ENCODE data around the gene MAGEL2. TPM values are rescaled to one million over a fixed set of nuclear protein-coding genes. Genes with fewer than 3 reads are reported as not detected.

The MAGEL2 gene
- 19.6 TPM for polyA plus RNA-seq (ENCODE audit: insufficient read length)

DNA sequence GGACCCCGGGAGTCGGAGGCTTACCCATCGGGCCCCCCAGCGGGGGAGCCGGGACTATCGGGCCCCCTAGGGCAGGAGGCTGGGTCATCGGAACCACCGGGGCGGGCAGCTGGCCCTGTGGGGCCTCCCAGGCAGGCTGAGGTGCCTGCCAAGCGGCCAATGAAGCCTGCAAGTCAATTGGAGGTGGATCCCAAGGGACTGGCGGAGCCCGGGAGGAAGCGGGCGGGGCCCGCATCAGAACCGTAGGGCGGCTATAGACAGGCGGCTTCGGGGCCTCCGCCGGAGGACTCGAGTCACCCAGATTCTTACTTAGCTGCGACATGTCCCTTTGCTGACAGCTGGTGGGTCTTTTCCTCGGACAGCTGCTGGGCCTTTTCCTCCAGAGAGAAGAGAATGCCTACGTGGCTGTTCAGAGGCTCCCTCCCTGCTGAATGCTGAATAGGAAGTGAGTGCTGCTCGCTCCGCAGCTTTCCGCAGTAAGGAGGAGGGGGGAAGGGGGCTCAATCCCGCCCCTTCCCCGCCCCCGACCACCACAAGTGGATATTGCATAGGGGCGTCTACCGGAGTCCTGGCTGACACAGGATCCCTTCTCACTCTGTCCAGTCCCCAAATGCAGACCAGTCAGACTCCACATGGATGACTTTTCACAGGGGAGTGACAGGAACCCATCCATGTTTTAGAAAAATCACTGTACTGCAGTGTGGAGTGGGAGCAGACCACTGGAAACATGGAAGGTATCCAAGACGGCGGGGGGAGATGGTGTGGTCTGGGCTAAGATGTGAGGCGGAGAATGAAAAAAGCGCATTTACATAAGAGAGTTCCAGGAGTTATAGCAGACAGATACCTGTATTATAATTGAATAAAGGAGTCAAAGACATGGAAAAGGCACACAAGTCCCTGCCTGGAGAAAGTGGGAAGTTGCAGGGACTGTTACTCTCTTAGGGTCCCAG is at the start of gene MAGEL2:
TSS of gene MAGEL2 (minus strand) at position 447 of the 950 bp plus-strand sequence. CDS start at position 322, 125 bp downstream.
- DNase-seq (ENCODE audit: low read depth) = peak; percentile 44

DNA sequence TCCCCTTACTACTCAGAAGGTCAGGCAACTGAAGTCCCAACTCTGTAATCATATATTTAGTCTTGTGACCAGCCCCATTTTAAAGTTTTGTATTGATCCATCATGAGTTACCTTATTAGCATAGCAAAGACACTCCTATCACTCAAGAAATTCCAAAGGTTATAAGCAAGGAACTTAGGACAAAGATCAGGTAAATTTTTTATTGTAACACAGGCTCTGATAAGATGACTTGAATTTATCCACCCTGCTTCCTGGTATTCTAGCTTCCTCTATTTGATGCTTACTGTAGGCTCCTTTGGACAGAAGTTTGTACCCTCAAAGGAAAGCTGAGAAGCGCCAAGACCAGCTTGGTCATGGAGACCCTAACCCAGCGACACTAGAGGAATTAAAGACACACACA is 47.6 kb upstream of the MAGEL2 start:
- DNase-seq (ENCODE audit: low read depth) = no peak

DNA sequence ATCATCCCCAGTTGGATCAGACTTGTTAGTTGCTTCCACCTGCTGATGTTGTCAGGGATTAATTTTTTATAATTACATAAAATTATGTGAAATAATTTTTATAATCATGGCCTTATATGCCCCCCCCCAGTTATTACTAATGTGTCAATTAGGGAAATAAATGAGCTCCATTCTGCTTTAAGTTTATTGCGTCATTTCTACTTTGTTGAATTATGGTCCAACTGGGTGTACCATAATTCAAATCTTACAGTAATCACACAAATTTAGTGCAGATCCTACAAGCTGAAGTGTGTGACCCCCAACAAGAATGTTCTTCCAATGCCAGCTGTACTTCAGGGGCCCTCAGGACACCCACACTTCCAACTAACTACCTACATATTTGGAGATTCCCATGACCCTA is 46.9 kb upstream of the MAGEL2 start:
- no peak for DNase-seq (ENCODE audit: low read depth)

DNA sequence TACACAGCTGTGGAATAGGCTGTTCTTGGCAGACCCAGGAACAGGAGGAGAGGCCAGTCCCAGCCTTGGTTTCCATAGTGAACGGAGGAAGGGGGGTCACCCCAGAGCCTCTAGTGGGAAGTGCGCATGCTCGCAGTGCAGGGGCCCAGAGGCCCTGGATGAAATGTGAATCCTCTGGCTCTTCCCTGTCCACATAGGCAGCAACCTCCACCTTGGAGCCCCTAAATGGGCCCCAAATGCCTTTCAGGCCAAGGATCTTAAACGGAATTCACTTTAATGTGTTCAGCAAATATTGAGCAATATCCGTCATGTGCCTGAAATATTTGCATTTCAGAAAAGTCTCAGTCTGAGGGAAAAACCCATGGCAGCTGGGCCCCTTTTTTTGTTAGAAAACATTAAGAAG is 42.8 kb upstream of the MAGEL2 start:
- DNase-seq (ENCODE audit: low read depth) = peak; percentile 84

DNA sequence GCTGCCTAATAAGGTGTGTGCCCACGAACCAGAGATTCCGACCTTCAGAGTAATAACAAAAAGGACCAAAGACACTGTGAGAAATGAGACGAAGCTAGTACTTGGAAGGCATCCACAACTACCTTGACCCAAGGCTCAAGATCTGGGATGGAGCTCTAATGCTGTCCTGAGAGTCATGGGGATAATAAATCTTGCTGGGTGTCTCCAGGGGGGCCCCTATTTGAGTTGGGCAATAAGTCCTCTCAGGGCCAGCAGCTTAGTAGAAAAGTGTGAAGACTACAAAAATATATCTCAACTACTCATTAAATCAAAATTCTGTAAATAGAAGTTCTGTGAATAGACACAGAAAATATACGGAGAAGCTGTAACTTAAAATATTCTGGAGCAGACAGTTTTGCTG is 42.3 kb upstream of the MAGEL2 start:
- no peak for DNase-seq (ENCODE audit: low read depth)

DNA sequence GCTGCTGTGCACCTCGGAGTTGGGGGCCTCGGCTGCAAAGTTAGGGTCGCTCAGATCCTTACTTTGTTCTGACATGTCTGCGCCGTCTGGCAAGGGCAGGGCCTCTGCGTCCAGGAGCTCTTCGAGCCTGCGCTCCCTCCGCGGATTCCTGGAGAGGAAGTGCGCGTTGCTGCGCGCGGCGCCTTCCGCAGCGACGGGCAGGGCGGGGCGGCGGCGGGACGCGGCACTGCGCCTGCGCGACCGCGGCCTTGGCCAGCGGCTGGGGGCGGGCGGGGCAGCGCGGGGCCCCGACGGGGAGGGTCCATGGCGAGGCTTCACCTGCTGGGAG is 39.4 kb upstream of the MAGEL2 start, which contains the start of gene NDN:
TSS of gene NDN (minus strand) at position 163 of the 328 bp plus-strand sequence. CDS start at position 75, 88 bp downstream.
- DNase-seq (ENCODE audit: low read depth) = no peak

DNA sequence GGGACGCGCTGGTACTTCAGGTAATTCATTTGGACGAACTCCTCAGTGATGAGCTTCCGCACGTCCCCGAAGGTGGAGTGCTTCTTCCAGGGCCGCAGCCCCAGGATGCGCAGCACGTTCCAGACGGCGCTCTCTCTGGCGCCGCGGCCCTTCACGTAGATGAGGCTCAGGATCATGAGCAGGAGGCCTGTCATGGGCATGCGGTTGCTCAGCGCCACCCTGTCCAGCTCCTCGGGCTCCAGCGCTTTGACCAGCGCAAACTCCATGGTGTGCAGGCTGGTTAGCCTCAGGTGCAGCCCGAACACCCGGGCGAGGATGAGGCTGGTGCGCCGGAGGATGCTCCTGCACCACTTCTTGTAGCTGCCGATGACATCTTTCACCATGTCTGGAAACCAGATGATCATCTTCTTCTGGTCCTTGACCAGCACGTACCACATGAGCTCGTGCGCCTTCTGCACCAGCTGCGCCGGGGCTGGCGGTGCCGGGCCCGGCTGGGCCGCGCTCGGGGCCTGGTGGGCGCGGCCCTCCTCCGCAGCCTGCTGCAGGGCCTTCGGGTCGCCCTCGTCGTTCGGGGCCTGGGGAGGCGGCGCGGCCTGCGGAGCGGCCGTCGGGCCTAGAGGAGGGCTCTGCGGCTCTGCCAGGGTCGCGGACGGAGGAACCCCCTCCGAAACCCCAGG is 38.9 kb upstream of the MAGEL2 start:
- DNase-seq (ENCODE audit: low read depth) = no peak

DNA sequence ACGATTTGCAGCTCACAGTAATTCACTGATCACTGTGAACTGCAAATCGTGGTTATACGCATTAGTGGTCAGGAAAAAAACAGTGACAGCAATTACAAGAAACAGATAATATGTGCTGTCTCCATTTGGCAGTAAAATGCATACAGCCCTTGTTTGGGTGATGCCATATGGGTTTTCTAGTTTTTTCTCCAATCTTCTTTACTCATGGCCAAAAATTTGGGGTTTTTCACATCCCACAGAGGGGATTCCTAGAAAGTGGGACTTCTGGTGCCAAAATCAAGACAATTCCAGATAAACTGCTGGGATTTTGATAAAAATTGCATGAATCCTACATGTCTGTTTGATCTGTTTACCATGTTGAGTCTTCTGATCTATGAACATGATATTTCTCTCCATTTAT is 23.8 kb upstream of the MAGEL2 start:
- DNase-seq (ENCODE audit: low read depth) = no peak

DNA sequence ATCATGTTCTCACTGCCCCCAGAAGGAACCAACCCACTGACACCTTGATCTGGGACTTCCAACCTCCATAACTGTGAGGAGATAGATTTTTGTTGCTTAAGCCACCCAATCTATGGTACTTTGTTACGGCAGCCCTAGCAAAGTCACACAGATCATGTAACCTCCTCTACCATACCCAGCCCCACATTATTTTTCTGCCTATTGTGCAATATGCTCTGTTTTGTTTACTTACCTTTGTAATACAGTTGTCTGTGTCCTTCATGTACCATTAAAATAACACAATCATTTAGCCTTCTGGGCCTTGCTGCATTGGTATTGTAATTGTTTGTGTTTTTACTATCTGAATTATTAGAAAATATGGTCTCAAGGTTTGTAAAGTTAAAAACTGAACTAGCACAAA is 23.3 kb upstream of the MAGEL2 start:
- no peak for DNase-seq (ENCODE audit: low read depth)

DNA sequence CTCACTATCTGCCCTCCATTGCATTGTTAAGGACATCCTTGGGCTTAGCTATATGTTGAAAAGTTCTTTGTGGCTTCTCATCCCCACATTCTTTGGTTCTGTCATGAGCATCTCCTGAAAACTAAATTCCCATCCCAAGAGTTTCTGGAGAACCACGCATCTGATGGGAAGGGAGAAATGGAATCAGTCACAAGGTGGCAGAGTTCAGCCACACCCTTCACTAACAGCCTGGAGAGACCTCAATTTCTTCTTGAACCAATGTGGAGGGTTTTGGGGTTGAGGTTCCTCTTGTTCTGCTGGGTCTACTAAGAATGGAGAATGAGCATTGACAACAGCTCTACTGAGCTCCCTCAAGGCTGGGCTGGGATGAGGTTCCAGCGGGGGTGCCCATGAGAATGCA is 15.6 kb upstream of the MAGEL2 start:
- DNase-seq (ENCODE audit: low read depth) = no peak

DNA sequence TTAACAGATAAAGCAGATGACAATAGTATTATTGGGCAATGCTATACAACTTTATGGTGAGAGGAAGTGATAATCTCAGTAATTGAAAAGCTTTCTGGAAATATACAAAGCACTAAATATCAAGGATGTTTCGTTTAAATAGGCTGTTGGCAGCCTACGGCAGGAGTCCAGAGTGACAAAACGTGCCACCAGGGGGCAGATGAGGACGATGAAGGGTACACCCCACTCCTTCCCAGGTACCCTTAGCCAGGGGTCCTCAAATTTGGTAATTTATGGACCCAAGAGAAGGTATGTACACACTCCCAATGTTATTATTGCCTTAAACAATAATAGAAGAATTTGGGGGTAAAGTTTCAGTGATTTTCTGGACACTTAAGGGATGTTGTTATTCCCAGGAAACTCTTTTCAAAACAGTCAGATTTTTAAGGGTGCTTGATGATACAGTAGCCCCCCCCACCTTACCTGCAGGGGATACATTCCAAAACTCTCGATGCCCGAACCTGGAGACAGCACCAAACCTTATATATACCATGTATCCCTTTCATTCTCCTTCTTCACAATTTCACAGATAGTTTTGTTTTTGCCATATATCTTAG is 1.4 kb upstream of the MAGEL2 start:
- no peak for DNase-seq (ENCODE audit: low read depth)

DNA sequence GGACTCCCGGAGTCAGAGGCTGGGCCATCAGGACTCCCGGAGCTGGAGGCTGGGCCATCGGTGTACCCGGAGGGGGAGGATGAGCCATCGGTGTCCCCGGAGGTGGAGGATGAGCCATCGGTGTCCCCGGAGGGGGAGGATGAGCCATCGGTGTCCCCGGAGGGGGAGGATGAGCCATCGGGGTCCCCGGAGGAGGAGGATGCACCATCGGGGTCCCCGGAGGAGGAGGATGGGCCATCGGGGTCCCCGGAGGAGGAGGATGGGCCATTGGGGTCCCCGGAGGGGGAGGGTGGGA is 719 bp downstream of the MAGEL2 start:
- no peak for DNase-seq (ENCODE audit: low read depth)

DNA sequence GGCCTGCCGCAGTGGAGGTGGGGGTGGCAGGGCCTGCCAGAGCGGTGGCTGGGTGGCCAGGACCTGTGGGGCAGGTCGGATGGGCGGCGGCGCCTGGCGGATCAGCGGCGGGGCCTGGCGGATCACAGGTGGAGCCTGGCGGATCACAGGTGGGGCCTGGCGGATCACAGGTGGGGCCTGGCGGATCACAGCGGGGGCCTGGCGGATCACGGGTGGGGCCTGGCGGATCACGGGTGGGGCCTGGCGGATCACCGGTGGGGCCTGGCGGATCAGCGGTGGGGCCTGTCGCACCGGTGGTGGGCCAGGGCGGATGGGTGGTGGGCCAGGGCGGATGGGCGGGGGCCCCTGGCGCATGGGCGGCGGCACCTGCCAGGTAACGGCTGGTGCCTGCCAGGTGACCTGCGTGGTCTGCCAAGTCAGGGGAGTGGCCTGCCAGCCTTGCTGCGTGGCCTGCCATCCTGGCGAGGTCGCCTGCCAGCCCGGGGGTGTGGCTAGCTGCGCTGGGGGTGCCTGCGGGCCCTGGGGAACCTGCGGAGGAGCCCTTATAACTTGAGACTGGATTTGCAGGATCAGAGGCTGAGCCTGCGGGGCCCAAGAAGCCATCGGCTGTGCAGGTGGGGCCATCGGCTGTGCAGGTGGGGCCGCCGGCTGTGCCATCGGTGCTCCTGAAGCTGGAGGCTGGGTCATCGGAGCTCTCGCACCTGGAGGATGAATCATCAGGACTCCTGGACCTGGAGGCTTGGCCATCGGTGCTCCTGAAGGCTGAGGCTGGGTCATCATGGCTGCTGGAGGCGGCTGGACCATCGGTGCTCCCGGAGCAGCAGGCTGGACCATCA is 1.3 kb downstream of the MAGEL2 start:
- DNase-seq (ENCODE audit: low read depth) = no peak

DNA sequence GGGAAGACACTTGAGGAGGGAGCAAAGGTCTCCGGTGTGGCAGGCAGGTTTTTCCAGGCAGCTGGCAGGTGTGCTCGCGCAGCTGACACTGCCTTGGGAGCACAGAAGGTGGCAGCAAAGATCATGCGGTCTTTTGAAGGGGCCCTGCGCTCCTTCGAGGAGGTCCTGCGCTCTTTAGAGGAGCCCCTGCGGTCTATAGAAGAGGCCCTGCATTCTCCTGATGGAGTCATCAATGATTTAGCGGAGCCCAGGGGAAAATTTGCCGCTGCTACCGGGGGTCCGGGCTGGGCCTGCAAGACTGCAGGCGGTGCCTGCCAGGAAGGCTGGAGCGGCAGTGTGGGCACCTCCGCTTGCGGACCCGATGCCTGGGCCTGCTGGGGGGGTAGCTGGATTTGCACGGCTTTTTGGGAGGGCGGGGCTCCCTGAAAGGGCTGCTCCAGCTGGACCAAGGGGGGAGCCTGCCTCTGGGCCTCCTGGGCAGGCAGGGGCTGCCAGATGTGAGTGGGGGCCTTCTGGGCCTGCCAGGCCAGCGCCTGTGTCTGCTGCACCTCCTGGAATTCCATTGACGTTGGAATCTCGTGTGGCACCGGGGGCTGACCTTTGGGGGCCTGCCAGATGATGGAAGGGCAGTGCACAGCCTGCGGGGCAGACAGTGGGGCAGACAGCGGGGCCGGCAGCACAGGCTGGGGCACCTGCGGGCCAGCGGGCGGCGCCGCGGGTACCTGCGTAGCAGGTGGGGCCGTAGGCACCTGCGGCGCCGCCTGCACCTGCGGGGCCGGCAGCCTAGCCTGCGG is 2.1 kb downstream of the MAGEL2 start:
- DNase-seq (ENCODE audit: low read depth) = no peak

DNA sequence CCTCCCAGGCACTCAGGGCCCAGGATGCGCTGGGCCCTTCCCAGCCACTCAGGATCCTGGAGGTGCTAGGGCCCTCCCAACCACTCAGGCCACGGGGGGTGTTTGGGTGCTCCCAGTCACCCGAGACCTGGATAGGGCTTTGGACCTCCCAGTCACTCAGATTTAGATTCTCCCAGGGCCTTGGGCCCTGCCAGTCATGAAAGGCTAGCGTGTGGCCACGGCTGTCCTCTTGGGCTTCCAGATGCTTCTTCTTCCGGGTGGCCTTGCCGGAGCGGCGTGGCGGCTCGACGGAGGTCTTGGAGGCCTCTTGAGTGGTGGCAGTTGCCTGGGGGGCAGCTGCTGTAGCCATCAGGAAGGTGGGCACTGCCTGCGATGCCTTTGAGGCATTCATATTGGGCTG is 2.8 kb downstream of the MAGEL2 start:
- no peak for DNase-seq (ENCODE audit: low read depth)

DNA sequence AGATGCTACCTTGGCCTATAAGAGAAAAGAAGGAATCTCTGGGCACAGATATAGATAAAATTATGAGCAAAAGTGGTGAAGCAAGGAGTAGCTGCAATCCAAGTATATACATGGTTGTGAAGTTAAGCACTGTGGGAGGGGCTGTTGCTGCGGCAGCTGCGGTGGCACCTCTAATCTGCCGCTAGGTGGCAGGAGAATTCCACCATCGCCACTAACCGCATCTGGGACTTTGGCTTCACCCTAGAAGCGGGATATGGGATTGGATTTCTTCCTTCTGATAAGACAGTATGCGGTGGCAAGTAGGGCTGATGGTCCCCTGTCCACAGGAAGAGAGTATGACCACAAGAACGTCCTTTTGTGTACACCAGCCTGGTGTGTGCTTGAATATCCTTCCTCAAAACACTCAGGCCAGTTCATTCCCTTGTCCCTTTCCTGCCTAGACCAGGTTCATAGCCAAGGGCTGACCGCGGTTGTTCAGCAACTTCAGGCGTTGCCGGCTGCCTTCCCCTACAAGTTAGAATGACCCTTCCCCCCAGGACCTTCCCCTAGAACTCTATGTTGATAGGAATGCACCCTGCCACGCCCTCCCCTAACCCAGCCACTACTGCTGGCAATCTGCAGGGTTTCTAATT is 5.1 kb downstream of the MAGEL2 start:
- DNase-seq (ENCODE audit: low read depth) = no peak

DNA sequence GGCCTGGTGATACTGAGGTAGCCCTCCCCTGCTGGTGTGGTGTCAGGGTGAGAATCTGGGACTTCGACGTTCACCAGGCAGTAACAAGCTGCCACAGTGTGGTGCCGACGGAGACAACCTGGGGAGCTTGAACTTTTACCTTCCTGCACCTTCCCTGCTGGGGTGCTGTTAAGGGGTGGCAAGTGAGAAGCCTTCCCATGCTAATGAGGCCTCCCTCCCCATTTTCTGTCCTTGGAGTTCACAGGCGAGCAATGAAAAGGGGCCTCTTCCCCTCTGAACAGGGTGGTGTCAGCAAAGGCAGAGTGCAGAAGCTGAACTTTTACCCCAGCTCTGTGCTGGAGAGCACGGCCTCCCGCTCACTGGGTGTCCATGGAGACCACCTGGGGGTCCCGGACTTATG is 13.5 kb downstream of the MAGEL2 start:
- no peak for DNase-seq (ENCODE audit: low read depth)

DNA sequence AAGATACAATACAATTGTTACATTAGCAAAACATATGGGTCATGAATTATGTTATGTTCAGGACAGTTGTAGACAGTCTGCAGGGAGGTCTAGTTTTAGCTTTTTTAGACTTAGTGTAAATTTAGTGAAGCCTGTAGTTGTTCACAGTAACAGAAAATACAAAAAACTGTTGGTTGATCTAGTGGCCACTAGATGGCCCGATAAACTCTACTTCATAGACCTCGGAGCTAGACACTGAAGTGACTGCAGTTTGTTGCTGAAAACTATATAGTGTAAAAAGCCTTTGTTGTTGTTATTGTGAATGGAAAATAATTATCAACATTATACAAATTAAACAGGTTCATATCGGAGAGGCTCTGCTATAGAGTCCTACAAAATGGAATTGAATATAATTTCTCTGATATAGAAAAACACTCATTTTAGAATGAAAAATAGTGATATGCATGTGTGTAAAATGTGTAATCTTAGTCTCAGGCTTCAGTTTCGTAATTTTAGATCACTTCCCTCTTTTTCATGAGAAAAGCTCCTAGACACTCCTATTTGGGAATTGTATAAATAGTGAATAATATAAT is 18.3 kb downstream of the MAGEL2 start:
- no peak for DNase-seq (ENCODE audit: low read depth)

DNA sequence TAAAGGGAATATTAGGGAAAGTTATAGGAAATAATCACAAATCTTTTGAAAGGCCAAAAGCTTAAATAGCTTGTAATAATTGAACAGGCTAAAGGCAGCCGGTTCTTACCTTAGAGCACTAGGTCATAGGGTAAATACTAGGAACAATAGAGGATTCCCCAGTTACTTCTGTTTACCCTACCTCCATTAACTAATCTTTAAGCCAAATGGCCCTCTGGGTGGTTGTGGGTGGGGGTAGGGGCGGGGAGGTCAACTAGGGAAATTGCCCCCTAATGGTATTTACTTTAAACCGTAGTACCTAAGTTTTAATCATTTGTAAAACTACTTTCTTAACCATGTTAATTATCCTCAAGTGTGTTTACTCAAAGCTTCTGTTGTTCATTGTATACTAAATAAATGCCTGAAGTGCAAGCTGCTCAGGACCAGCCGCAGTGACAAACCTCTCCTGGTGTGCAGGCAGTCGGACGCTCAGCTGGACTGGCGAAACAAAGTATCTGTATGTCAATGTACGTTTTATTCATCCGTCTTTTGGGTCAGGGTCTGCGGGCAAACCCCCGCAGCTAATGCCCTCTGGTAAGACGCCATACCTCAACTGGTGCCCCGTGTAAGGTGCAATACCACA is 18.9 kb downstream of the MAGEL2 start:
- DNase-seq (ENCODE audit: low read depth) = no peak

DNA sequence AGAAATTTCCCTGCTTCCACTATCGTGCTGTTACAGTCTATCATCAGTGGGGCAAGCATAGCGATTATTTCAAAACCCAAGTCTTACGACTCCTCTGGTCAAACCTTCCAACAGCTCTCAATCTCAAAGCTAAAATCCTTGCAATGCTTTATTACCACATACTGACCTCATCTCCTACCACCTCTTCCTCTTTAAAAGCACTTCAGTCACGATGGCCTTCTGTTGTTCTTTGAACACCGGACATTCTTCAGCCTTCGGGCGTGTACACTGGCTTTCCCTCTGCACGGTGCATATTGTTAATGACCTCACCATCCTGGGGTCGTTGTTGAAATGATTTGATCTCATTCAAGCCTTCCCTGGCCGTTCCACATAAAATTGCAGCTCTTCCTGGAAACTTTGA is 31.1 kb downstream of the MAGEL2 start:
- DNase-seq (ENCODE audit: low read depth) = no peak

All from forelimb muscle (tissue), 1 donor.